HG02623 (cell line): Measurements from ENCODE around the gene SHD.
"Not testable (repeated sequence)": the region's sequence is repeated elsewhere in the genome, so short reads cannot be mapped to it uniquely, and the experiment has no call there.

Experiments
- ATAC-seq: cut with Tn5 transposase; IDR thresholded peaks from one replicate; pipeline ENCODE4 v1.9.1; 2021; ENCODE audit warnings: moderate library complexity; ENCODE audit not compliant: unreplicated experiment

Gene SHD

DNA sequence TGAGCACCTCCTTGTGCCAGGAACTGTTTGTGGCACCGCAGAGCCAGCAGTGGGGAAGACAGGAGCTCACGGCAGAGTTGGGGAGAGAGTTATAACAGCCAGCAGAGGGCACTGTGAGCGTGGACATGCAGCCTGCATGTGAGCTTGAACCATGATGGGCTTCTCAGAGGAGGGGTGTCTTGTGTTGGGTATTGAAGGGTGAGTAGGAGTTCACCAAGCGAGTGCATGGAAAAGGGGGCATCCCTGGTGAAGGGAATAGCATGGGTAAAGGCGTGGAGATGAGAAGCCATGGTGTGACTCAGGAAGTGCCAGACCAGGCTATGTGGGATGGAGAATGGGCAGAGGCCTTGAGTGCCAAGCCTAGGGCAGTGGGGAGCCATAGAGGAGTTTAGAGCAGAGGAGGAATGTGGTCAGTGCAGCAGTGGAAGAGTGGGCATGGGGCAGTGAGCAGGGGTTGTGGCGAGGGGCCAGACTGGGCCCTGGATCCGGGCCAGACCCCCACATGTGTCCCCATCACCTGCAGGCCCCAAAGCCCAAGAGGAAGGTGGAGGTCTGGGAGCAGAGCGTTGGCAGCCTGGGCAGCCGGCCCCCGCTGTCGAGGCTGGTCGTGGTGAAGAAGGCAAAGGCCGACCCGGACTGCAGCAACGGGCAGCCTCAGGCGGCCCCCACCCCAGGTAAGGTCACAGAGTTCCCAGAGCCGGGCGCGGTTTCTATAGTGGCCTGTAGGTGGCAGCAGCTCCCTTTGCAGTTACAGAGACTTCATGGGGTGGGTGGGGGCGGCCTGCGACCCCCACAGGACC lies 11.8 kb upstream of the SHD start:
- no peak for ATAC-seq

DNA sequence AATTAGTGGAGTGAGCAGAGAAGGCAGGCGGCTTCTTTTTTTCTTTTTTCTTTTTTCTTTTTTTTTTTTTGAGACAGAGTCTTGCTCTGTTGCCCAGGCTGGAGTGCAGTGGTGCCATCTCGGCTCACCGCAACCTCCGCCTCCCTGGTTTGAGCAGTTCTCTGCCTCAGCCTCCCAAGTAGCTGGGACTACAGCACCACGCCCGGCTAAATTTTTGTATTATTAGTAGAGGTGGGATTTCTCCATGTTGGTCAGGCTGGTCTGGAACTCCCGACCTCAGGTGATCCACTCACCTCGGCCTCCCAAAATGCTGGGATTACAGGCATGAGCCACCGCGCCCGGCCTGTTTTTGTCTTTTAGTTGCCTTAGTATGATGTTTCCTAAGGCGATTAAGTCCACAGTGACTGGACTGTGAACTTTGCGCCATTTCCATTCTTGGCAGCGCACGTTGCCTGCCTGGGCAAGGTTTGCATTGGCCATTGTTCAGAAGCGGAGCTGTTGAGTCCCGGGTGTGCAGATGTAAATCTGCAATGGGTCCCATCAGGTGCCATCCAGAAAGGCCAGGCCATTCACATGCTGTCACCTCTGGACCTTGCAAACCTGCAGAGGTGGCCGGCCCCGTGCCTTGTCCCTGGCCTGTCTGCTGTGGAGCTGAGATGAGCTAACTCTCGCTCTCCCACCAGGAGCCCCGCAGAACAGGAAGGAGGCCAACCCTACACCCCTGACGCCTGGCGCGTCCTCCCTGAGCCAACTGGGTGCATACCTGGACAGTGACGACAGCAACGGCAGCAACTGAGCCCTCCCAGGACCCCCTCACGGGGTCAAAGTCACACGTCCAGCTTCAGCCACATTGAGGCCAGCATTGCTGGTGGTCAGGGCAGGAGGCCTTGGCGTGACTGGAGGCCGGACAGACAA lies 10.9 kb upstream of the SHD start:
- ATAC-seq, result no peak

DNA sequence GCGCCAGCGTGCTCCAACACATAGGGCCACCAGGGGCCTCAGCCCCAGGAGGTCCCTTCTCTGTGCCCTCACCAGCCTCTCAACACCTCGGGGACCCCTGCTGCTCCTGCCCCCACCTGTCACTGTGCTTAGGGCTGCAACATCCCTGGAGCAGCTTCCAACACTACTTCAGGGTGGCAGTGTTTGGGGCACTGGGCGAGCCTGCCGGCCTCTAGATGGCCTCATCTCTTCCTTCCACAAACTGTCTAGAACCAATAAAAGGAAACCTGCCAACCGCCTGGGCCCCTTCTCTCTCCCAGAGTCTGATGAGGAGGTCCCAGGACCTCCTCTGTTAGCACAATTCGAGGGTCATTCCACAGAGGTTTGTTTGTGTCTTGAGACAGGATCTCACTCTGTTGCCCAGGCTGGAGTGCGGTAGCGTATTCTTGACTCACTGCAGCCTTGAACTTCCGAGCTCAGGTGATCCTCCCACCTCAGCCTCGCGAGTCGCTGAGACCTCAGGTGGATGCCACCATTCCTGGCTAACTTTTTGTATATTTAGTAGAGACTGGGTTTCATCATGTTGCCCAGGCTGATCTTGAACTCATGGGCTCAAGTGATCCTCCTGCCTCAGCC lies 10.1 kb upstream of the SHD start:
- no peak for ATAC-seq

DNA sequence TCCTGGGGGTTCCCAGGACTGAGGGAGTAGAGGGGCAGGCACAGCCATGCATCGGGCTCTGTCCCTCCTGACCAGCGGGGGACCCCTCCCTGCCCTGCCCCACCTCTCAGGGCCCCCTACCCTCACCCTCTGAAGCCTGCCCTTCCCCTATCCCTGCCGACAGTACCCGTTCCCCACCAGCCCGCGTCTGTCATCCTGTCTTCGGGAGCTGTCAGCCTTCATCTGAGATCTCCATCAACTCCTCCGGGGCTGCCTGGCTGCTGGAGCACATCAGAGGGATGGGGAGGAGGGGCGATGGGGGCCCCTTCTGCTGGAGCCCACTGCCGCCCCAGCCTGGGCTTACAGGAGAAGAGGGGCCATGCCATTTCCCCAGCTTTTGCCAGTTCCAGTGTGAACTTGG lies 6.2 kb upstream of the SHD start:
- ATAC-seq, result no peak

DNA sequence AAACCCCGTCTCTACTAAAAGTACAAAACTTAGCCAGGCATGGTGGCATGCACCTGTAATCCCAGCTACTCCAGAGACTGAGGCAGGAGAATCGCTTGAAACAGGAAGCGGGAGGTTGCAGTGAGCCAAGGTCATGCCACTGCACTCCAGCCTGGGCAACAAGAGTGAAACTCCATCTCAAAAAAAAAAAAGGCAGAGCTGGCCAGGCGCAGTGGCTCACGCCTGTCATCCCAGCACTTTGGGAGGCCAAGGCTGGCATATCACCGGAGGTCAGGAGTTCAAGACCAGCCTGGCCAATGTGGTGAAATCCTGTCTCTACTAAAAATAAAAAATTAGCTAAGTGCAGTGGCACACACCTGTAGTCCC lies 4.8 kb upstream of the SHD start:
- ATAC-seq, result not testable (repeated sequence)

DNA sequence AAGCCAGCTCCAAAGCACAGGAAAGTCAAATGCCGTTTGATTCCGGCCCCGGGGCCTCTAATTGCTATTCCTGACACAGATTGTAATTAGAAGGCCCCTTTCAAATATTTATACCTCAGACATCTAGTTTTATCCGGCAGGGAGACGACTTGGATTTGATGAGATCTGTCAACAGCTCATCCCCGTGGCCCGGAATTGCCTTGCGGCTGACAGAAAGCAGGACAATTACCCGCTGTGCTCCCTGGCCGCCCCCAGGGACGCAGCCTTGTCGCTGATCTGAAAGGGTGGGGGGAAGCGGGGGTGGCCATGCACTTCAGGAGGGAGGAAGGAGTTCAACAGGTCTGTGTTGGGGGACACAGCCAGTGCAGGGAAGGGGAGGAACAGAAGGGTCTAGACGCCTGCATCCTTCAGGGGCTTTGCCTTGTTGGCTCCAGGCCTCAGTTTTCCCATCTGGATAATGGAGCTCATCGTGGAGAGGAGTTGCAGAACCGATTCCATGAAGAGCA lies 1.8 kb upstream of the SHD start:
- no peak for ATAC-seq

DNA sequence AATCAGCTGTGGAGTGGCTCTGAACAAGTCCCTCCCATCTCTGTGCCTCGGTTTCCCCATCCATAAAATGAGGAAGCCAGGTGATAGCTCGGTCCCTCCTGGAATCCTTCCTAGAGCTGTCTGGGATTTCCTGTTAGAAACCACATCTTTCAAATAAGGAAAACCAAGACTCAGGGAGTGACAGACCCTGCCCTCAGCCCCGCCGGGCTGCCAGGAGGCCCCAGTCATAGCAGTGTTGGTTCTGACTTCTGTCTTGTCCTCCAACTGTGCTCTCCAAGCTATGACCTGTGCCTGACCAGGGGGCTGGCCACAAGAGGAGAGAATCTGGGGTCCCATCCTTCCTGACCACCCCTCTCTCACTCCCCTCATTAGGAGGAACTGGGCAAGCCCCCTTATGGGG lies 1.1 kb upstream of the SHD start:
- ATAC-seq, result no peak

DNA sequence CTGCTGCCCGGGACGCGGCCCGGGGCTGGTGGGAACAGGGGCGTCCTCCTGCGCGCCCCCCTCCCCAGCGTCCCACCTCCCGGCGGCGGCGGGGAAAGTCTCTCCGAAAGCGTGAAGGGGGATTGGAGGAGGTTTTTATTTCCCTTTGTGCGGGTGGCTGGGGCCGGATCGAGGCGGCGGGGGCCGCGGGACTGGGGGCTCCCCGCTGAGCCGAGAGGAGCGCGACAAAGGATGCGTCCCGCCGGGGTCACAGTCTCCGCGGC lies 132 bp downstream of the SHD start:
- no peak for ATAC-seq

DNA sequence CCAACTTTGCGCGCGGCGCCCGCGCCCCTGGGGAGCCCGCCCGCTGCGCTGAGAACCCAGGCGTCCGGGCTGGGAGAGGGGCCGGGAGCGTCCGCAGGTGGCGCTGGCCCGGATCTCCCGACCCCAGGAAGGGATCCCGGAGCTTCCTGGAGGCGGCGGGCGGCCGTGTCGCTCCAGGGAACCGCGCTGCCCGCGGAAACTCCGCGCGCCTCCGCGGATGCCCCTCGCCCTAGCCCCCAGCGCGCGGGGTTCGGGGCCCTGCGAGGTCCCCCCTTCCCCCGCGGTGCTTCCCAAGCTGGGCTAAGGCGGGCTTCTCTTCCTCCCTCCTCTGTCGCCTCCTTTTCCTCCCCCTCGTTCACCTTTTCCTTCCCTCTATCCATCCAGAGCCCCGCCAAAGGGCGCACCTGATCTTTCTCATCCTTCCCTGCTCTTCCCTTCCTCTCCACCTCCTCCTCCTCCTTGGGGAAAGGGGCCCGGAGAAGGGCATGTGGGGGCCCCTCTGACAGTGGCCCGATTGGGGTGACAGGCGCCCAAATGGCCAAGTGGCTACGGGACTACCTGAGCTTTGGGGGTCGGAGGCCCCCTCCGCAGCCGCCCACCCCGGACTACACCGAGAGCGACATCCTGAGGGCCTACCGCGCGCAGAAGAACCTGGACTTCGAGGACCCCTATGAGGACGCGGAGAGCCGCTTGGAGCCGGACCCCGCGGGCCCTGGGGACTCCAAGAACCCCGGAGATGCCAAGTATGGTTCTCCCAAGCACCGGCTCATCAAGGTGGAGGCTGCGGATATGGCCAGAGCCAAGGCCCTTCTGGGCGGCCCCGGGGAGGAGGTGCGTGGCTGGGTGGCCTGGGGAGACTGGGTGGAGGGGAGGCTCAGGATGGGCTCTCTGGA lies 710 bp downstream of the SHD start:
- no peak for ATAC-seq

DNA sequence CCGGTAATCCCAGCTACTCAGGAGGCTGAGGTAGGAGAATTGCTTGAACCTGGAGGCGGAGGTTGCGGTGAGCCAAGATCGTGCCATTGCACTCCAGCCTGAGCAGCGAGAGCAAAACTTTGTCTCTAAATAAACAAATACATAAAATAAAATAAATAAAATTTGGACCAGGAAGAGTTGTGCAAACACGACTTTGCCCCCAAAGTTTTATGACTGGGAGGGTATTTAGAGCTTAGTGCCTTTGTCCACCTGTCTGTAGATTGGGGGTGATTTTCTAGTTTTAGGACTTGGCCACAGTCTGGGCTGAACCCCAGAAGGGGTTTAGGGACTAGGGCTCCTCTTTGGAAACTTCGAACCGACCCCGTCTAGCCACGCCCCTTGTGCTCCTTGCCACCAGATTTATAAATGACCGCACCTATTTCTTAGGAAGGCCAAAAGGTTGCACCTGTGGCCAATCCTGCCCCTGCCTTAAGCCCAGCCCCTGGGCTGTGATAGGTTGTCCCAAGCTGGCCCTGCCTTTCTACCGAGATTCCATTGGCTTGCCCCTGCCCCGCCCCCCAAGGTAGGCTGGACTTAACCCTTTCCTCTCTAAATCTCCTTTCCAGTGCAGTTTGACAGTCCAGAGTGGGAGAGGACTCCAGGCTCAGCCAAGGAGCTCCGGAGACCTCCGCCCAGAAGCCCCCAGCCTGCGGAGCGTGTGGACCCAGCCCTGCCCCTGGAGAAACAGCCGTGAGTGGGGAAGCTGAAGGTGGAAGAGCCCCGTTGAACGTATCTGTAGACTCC lies 5.3 kb downstream of the SHD start:
- ATAC-seq, result no peak

DNA sequence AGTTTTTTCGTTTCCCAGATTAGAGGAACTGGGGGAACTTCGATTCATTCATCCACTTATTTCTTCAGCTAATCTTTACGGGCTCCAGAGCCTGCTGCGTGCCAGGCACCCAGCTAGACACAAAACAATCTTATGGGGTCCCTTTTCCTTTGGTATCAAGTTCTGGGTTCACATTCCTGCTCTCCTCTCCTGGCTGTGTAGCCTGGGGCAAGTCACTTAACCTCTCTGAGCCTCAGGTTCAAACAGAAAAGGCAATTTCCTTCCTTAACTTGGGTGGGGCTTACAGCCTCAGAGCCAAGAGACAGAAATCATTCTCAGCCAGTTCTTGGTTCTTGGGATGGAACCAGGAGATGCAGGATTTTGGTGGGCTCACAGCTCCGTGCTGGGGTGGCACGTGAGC lies 5.9 kb downstream of the SHD start:
- ATAC-seq, result no peak

DNA sequence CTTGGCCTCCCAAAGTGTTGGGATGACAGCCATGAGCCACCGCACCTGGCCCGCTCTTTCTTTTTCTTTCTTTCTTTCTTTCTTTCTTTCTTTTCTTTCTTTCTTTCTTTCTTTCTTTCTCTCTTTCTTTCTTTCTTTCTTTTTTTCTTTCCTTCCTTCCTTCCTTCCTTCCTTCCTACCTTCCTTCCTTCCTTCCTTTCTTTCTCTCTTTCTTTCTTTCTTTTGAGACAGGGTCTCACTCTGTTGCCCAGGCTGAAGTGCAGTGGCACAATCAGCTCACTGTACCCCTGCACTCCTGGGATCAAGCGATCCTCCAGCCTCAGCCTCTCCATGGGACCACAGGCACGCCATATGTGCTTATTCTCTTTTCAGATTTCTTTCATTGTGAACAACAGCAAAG lies 7.1 kb downstream of the SHD start:
- not testable (repeated sequence) for ATAC-seq

DNA sequence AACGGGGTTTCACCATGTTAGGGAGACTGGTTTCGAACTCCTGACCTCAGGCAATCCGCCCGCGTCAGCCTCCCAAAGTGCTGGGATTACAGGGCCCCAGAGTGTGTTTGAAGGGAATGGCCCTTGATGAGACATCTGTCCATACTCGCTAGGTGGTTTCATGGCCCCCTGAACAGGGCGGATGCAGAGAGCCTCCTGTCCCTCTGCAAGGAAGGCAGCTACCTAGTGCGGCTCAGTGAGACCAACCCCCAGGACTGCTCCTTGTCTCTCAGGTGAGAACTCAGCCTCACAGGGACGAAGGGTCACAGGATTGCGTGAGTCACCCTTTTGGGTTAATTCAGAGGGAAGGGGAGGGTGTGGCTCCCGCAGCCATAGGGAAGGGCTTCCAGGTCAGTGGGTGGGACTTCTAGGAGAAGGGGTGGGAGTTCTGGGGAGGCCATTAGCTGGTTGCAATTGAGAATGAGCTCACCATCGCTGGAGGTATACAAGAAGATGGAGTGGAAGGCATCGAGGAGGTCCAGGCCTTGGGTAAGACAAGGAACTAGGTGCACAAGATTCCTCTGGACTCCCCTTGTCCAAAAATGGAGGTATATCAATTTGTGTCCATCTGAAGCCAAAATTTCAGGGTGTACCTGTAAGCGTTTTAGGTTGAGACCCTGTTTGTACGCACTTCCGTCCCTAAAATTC lies 9.2 kb downstream of the SHD start:
- no peak for ATAC-seq

DNA sequence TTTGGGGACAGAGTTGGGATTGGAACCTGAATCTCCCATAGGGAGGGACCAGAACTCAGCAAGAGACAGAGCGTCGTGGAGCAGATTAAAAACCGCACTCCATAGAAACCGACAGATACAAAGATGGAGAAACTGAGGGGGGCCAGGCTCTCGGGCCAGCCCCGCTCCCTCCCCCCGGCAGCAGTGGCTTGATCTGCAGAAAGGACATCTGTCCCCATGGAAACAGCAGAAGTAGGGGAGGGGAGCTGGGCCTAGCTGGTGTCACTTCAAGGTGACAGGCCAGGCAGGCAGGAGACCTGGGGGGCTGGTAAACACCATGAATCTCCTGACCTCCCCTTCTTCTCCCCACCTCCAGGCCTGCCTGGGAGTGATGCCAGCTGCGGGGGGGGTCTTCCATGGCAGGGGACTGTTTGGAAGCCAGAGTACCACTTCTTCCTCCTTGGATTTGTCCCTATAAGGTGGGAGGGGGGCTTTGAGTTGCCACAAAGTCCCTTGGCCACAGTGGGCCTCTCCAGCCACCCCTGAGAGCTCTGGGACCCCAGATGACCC lies 12.2 kb downstream of the SHD start:
- no peak for ATAC-seq

DNA sequence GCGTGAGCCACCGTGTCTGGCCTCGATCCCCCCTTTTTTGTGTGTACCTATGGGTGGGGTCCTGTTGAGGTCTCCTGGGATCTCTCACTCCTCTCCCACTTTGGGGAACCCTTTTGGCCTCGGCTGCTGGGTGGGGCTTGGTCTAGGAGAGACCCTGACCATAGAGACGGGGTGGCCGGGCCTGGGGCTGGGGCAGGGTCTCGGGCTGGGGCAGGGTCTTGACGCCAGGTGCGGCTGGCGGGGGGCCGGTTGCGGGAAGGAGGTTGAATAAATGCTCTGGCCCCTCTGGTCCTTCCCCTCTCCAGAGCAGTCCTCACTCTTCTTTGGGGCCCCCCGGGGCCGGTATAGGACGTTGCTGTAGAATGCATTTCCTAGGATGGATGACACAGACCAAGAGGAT lies 13.4 kb downstream of the SHD start:
- ATAC-seq, result no peak

DNA sequence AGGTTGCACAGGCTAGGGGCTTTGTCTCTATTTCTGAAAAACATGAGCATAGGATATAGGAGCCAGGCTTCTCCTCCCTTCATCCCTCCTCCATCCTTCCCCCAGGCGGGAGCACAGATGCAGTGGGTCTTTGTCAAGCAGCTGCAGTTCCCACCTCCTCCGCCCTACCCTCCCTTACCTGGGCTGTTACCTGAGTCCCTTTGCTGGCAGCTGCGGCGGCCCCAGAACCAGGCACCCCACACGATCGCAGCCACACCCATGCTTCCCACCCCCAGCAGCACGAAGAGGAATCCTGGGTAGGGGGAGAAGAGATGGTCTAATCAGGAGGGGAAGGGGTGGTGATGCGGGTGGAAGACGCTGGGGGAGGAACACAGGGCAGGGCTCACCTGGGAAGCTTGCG lies 15.3 kb downstream of the SHD start:
- ATAC-seq, result no peak

DNA sequence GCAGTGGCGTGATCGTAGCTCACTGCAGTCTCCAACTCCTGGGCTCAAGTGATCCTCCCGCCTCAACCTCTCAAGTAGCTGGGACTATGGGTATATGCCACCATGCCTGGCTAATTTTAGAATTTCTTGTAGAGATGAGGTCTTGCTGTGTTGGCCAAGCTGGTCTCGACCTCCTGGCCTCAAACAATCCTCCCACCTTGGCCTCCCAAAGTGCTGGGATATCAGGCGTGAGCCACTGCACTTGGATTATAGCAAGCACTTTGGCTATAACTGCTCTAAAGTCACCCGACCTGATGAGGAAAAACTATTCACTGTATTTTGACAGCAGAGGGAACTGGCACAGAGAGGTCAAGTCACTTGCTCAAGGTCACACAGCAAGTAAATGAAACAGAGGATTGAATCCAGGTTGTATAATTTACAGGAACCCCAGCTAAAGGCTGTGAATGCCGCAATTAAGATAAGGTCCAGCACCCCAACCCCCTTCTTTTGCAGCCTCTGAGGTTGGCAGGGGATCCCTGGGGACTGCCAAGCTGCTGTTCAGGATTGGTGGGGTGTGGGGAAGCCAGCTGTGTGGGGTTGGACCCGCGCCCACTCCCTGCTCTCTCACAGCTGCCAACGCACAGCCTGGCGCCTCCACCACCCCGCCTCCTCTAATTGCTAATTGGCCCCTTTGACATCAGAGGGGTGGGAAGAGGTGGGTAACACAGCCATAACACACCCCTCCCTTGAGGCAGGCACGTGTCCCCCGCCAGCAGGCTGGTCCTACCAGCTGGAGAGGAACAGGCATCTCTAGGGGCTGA lies 17.1 kb downstream of the SHD start:
- ATAC-seq, result no peak
